Parathyroid adenoma (tissue), 2 donors: ENCODE measurements around the gene SLC37A2.

Source experiments
- H2AFZ ChIP-seq: fragments of 300-600 bp; sonication (generic); one replicate; pipeline ENCODE4 v1.7.0; 2017; ENCODE audit warnings: antibody characterized with exemption, mild to moderate bottlenecking
- H3K27ac ChIP-seq: fragments of 300-600 bp; sonication (generic); one replicate; pipeline ENCODE4 v1.7.0; 2017
- H3K27me3 ChIP-seq: fragments of 300-600 bp; sonication (generic); one replicate; pipeline ENCODE4 v1.7.0; 2017; ENCODE audit warnings: low read length; ENCODE audit not compliant: control insufficient read depth, insufficient read depth
- H3K36me3 ChIP-seq: fragments of 300-600 bp; sonication (generic); one replicate; pipeline ENCODE4 v1.7.0; 2017; ENCODE audit warnings: low read length; ENCODE audit not compliant: control insufficient read depth, insufficient read depth
- H3K4me1 ChIP-seq: fragments of 300-600 bp; sonication (generic); one replicate; pipeline ENCODE4 v1.7.0; 2017; ENCODE audit warnings: control low read depth
- H3K4me2 ChIP-seq: fragments of 300-600 bp; sonication (generic); one replicate; pipeline ENCODE4 v1.7.0; 2017; ENCODE audit warnings: low read length
- H3K4me3 ChIP-seq: fragments of 300-600 bp; sonication (generic); one replicate; pipeline ENCODE4 v1.7.0; 2017; ENCODE audit warnings: low read depth, low read length
- H3K79me2 ChIP-seq: fragments of 300-600 bp; sonication (generic); one replicate; pipeline ENCODE4 v1.7.0; 2017; ENCODE audit warnings: control low read depth
- H3K9ac ChIP-seq: fragments of 300-600 bp; sonication (generic); one replicate; pipeline ENCODE4 v1.7.0; 2017; ENCODE audit warnings: mild to moderate bottlenecking
- H3K9me3 ChIP-seq: fragments of 300-600 bp; sonication (generic); one replicate; pipeline ENCODE4 v1.7.0; 2017; ENCODE audit warnings: low read length; ENCODE audit not compliant: control insufficient read depth
- CTCF ChIP-seq: fragments of 300-600 bp; sonication (generic); IDR thresholded peaks from one replicate; pipeline ENCODE4 v1.7.0; 2017; ENCODE audit warnings: antibody characterized with exemption, mild to moderate bottlenecking
- donor health status: primary hyperparathyroidism.

Gene SLC37A2

GRCh38 chr11:125075900-125076317, 12.8 kb downstream of the SLC37A2 start:
- no peak overlapping the region for H3K27ac ChIP-seq

GRCh38 chr11:125076378-125076945, 13.4 kb downstream of the SLC37A2 start:
- Histone ChIP-seq H3K4me3 (no peak overlapping the region), H3K9ac (no peak overlapping the region), H2AFZ (no peak overlapping the region), H3K27me3 (no peaks in the 10 kb centered on the region), H3K36me3 (no peaks in the 10 kb centered on the region), H3K79me2 (no peaks in the 10 kb centered on the region), H3K4me2 (no peak overlapping the region), H3K4me1 (no peaks in the 10 kb centered on the region), H3K27ac (no peak overlapping the region), H3K9me3 (no peaks in the 10 kb centered on the region)
- no peak for TF ChIP-seq CTCF

More at GRCh38 chr11:125075900-125076317, 12.8 kb downstream of the SLC37A2 start:
- Histone ChIP-seq H3K36me3 (no peaks in the 10 kb centered on the region), H3K4me1 (no peaks in the 10 kb centered on the region), H3K27me3 (no peaks in the 10 kb centered on the region), H2AFZ (no peak overlapping the region), H3K9me3 (no peaks in the 10 kb centered on the region), H3K4me2 (no peak overlapping the region), H3K79me2 (no peaks in the 10 kb centered on the region), H3K4me3 (no peak overlapping the region), H3K9ac (no peak overlapping the region)
- TF ChIP-seq CTCF: no peak

- Histone ChIP-seq H3K4me2 (no peak overlapping the region), H3K4me1 (no peaks in the 10 kb centered on the region), H3K4me3 (no peak overlapping the region), H3K27me3 (no peaks in the 10 kb centered on the region), H3K9ac (no peak overlapping the region), H3K79me2 (no peaks in the 10 kb centered on the region), H3K36me3 (no peaks in the 10 kb centered on the region), H3K9me3 (no peaks in the 10 kb centered on the region), H3K27ac (no peak overlapping the region), H2AFZ (no peak overlapping the region)
- no peak for TF ChIP-seq CTCF
These were observed 14.9 kb downstream of the SLC37A2 start for GRCh38 chr11:125078016-125078415.

GRCh38 chr11:125078516-125079140, 15.5 kb downstream of the SLC37A2 start:
- no peak overlapping the region for H2AFZ ChIP-seq
- TF ChIP-seq CTCF: no peak
- no peaks in the 10 kb centered on the region for H3K27me3 ChIP-seq

More at GRCh38 chr11:125078516-125079140, 15.5 kb downstream of the SLC37A2 start:
- Histone ChIP-seq H3K36me3 (no peaks in the 10 kb centered on the region), H3K79me2 (no peaks in the 10 kb centered on the region), H3K27ac (no peak overlapping the region), H3K9ac (no peak overlapping the region), H3K4me2 (no peak overlapping the region), H3K9me3 (no peaks in the 10 kb centered on the region), H3K4me3 (no peak overlapping the region), H3K4me1 (no peaks in the 10 kb centered on the region)
